Measurements from ENCODE around the gene BABAM2. TPM values are rescaled to one million over a fixed set of nuclear protein-coding genes. Genes with fewer than 3 reads are reported as not detected.
"Not testable (repeated sequence)": the region's sequence is repeated elsewhere in the genome, so short reads cannot be mapped to it uniquely, and the experiment has no call there.

Gene BABAM2
- total RNA-seq, 4 donors from 2014 or later, result 57.2 to 72.2 (median 67.5) TPM

DNA sequence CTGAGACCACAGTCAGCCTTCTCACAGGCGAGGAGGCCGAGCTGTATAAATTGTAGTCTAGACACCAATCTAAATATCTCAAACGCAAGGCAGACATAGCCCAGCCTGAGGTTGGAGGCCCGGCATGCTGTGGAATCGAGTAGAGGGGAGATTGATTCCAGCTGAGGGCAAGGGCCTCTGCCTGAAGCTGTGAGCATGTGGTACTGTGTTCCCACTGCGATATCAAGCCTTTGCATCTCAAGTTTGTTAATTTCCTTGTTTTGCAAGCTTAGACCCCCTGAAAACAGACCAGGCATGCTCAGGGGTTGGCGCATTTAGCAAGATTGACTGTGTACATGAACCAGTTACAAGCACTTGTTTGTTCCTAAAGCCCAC, 437.0 kb downstream of the BABAM2 start:
- intact Hi-C loops (cut with DNase I; ENCODE audit: low total_unique reads), result no loop called here
- no peak for ATAC-seq

DNA sequence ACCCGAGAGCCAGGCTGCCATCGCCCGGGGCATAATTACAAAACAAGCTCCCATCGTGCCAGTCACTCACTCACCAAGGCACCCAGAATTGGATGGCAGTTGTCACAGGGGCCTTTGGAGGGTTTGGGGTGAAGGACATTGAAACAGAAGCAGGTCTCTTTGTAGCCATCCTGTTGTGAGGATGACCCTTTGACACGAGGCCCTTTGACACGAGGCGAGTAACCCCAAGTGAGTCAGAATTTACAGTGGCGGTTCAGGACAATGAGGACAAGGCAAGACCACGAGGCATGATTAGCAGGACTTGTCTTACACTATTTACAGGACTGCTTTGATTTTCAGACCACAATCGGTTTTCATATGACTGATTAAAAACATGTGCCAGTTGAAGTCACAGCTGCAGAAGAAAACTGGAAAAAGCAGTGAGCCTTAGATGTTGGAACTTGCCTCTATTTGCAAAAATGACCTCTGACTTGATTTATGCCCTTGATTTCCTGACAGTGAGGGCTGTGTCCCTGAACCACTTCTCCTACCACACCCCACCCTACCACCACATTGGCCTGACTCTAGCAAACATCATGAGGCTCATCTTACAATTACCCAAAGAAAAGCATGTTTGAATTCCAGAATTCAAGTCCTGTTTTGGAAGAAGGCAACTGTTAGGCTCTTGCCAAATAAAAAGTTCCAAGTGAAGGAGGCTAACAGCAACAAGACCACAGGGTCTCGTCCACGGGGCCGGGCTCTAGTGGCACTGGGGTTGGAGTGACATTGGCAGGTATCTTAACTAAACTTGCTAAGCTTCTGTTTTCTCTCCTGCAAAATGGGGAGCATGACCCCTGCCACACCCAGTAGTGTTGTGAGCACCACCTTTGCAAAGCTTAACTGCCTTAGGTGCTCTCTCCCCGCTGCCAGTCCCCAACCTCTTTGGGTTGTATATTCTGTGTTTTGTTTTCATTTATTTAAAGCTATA, 437.7 kb downstream of the BABAM2 start:
- TF ChIP-seq POLR2A (IDR thresholded peaks at IDR 0.05), result no peak
- TF ChIP-seq, protein P1, sequence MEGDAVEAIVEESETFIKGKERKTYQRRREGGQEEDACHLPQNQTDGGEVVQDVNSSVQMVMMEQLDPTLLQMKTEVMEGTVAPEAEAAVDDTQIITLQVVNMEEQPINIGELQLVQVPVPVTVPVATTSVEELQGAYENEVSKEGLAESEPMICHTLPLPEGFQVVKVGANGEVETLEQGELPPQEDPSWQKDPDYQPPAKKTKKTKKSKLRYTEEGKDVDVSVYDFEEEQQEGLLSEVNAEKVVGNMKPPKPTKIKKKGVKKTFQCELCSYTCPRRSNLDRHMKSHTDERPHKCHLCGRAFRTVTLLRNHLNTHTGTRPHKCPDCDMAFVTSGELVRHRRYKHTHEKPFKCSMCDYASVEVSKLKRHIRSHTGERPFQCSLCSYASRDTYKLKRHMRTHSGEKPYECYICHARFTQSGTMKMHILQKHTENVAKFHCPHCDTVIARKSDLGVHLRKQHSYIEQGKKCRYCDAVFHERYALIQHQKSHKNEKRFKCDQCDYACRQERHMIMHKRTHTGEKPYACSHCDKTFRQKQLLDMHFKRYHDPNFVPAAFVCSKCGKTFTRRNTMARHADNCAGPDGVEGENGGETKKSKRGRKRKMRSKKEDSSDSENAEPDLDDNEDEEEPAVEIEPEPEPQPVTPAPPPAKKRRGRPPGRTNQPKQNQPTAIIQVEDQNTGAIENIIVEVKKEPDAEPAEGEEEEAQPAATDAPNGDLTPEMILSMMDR (IDR thresholded peaks at IDR 0.05 in 4 of 5, conservative IDR thresholded peaks at IDR 0.05 in 1 of 5), result no peak
- Histone ChIP-seq H3K27ac (peak overlapping the region in 2 of 4 donors; percentile 11 to 46), H3K27me3 (no peaks in the 10 kb centered on the region), H3K4me1 (peaks cover 29 to 38% of the 10 kb centered on the region in 2 donors), H3K36me3 (no peaks in the 10 kb centered on the region), H3K9me3 (no peaks in the 10 kb centered on the region), H3K4me3 (no peak overlapping the region)
- in situ Hi-C loops (cut with MboI; ENCODE audit: low sequenced_read_pairs in 4 of 4) (no loop called here), intact Hi-C loops (cut with DNase I; ENCODE audit: low total_unique reads) (no loop called here)
- DNase-seq (no peak), ATAC-seq (no peak)

More for the DNA sequence above, 437.0 kb downstream of the BABAM2 start:
- no peaks in the 10 kb centered on the region for H3K27me3 ChIP-seq
- H3K27ac ChIP-seq, result peak overlapping the region in 3 of 4 donors; percentile 11 to 46 (median 21)
- peaks cover 28 to 33% of the 10 kb centered on the region in 2 donors for H3K4me1 ChIP-seq
- no peak overlapping the region for H3K4me3 ChIP-seq
- in situ Hi-C loops (cut with MboI; ENCODE audit: low sequenced_read_pairs in 4 of 4), result no loop called here
- no peak for DNase-seq
- no peak for TF ChIP-seq POLR2A (IDR thresholded peaks at IDR 0.05)
- TF ChIP-seq, protein P1 (IDR thresholded peaks at IDR 0.05 in 4 of 5, conservative IDR thresholded peaks at IDR 0.05 in 1 of 5), result no peak
- H3K36me3 ChIP-seq, result no peaks in the 10 kb centered on the region
- no peaks in the 10 kb centered on the region for H3K9me3 ChIP-seq

DNA sequence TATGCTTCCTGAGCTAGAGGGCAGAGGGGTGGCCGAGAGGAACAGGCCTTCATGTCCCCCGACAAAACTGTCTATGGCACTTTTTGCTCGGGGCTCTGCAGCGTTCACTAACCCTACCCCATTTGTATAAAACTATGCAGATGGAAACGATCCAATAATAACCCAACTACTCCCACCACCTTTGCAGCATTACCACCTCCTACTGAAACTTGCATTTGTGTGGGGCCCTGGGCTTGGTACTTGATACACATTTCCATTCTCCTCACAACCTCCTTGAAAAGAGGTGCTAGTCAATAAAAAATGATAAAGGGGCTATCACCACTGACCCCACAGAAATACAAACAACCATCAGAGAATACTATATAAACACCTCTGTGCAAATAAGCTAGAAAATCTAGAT, 438.7 kb downstream of the BABAM2 start:
- Histone ChIP-seq H3K9me3 (no peaks in the 10 kb centered on the region), H3K4me1 (peaks cover 37 to 39% of the 10 kb centered on the region in 2 donors), H3K27ac (no peak overlapping the region), H3K27me3 (no peaks in the 10 kb centered on the region), H3K36me3 (no peaks in the 10 kb centered on the region), H3K4me3 (no peak overlapping the region)
- intact Hi-C loops (cut with DNase I; ENCODE audit: low total_unique reads), result no loop called here
- no peak for TF ChIP-seq POLR2A (IDR thresholded peaks at IDR 0.05)
- TF ChIP-seq, protein P1 (IDR thresholded peaks at IDR 0.05 in 4 of 5, conservative IDR thresholded peaks at IDR 0.05 in 1 of 5), result no peak
- DNase-seq (no peak), ATAC-seq (no peak)
- in situ Hi-C loops (cut with MboI; ENCODE audit: low sequenced_read_pairs in 4 of 4), result no loop called here

DNA sequence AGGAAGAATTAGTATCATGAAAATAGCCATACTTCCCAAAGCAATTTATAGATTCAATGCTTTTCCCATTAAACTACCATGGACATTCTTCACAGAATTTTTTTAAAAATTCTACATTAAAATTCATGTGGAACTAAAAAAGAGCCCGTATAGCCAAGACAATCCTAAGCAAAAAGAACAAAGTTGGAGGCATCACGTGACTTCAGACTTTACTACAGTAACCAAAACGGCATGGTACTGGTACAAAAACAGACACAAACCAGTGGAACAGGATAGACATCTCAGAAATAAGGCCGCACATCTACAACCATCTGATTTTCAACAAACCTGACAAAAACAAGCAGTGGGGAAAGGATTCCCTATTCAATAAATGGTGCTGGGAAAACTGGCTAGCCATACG, 440.2 kb downstream of the BABAM2 start:
- DNase-seq; ATAC-seq; H3K27me3 ChIP-seq; H3K27ac ChIP-seq; in situ Hi-C loops (cut with MboI; ENCODE audit: low sequenced_read_pairs in 4 of 4); H3K4me3 ChIP-seq; H3K9me3 ChIP-seq; H3K36me3 ChIP-seq: not testable (repeated sequence)
- peaks cover 52 to 53% of the 10 kb centered on the region in 2 donors for H3K4me1 ChIP-seq
- intact Hi-C loops (cut with DNase I; ENCODE audit: low total_unique reads), result loop anchor here (5.0 kb wide), 2 partner anchors 168 to 428 kb away; no protein-coding TSS in a partner anchor

DNA sequence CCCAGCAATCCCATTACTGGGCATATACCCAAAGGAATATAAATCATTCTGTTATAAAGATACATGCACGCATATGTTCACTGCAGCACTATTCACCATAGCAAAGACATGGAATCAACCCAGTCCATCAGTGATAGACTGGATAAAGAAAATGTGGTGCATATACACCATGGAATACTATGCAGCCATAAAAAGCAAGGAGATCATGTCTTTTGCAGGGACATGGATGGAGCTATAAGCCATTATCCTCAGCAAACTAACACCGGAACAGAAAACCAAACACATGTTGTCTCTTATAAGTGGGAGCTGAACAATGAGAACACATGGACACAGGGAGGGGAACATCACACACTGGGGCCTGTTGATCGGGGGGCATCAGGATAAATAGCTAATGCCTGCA, 441.3 kb downstream of the BABAM2 start:
- intact Hi-C loops (cut with DNase I; ENCODE audit: low total_unique reads), result loop anchor here (1.0 to 5.0 kb wide), 4 partner anchors 129 to 429 kb away; no protein-coding TSS in a partner anchor
- H3K36me3 ChIP-seq; in situ Hi-C loops (cut with MboI; ENCODE audit: low sequenced_read_pairs in 4 of 4); H3K4me3 ChIP-seq; H3K9me3 ChIP-seq; ATAC-seq; DNase-seq; H3K27me3 ChIP-seq: not testable (repeated sequence)
- Histone ChIP-seq H3K27ac (peak overlapping the region; percentile 94 to 97 (median 96)), H3K4me1 (peaks cover 56 to 57% of the 10 kb centered on the region in 2 donors)

Measured in gastrocnemius medialis (tissue), 4 donors.